Measurements from ENCODE around the gene STON1.
"Not testable (repeated sequence)": the region's sequence is repeated elsewhere in the genome, so short reads cannot be mapped to it uniquely, and the experiment has no call there.

The STON1 gene, protein sequence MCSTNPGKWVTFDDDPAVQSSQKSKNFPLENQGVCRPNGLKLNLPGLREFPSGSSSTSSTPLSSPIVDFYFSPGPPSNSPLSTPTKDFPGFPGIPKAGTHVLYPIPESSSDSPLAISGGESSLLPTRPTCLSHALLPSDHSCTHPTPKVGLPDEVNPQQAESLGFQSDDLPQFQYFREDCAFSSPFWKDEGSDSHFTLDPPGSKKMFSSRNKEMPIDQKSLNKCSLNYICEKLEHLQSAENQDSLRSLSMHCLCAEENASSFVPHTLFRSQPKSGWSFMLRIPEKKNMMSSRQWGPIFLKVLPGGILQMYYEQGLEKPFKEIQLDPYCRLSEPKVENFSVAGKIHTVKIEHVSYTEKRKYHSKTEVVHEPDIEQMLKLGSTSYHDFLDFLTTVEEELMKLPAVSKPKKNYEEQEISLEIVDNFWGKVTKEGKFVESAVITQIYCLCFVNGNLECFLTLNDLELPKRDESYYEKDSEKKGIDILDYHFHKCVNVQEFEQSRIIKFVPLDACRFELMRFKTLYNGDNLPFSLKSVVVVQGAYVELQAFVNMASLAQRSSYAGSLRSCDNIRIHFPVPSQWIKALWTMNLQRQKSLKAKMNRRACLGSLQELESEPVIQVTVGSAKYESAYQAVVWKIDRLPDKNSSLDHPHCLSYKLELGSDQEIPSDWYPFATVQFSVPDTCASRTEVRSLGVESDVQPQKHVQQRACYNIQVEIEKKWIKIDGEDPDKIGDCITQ

DNA sequence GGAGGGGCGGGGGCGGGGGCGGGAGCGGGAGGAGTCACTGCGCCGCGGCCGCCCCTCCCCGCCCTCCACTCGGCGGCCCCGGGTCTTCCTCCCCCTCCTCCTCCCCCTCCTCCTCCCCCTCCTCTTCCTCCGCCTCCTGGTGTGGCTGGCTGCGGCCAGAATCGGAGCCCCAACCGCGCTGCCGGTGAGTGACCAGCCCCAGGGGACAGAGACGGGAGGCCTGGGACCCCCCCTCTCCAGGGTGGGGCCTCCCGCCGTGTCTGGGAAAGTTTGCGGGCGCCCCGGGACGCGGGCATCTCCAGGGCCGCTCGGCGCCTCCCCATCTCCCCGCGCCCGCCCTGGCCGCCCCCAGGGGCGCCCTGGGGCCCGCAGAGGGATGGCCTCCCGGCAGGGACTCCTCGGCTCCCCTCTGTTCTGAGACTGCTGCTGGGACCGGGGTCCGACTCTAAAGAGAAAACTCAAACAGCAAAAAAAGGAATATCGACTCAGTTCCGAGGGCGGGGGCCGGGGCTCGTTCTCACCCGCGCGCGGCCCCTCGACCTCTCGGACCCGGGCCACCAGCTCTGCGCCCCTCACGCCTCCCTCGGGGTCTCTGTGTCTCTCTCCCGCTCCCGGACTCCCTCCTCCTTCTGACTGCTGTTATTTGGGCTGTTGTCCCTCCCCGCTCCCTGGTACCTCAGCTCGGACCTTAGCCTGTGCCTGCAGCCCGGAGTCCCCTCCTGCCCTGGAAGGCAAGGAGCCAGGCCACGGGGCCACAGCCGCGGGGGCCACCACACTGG is at the start of gene STON1:
Gene STON1, plus strand, starts transcription at position 122 of the 779 bp plus-strand sequence. CDS start 50,480 bp downstream, outside the sequence.
- peak in 1 of 4 experiments; percentile 31 for DNase-seq

DNA sequence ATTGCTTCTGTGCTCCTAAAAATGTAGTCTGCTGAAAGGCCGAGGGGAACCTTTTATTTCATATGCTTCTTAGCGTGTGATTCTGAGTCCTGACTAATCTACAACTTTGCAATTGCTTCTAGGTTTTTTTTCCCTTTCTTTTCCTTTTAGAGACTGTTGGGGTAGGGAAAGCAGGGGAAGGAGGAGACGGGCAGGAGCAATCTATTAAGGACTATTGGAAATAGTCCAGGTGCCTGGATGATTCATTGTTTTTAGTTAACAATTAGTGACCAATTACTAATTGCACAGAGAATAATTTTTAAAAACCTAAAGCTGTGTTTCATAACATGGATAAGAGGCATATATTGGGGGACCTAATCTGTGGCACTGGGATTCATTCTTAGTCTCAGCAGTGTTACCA is 49.4 kb upstream of the STON1 start:
- DNase-seq, result no peak

DNA sequence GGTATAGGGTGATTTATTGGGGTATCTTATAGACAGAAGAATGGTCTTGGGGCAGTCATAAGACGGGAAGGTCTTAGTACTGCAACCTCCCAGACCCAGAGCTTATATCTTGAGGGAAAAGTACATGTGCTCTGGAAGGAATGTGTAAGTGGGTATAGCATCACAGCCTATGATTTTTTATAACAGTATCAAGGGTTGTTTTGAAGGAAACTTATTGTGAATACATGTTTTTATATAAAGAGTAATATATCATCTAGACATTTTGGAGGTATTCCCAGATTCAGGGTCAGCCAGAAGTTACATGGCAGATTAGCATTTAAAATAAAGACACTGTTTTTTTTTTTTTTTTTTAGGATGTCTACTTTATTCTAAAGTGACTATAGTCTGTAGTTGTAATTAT is 47.6 kb upstream of the STON1 start:
- DNase-seq, result no peak

GRCh38 chr2:48482769-48483168 is 47.2 kb upstream of the STON1 start:
- no peak for DNase-seq

DNA sequence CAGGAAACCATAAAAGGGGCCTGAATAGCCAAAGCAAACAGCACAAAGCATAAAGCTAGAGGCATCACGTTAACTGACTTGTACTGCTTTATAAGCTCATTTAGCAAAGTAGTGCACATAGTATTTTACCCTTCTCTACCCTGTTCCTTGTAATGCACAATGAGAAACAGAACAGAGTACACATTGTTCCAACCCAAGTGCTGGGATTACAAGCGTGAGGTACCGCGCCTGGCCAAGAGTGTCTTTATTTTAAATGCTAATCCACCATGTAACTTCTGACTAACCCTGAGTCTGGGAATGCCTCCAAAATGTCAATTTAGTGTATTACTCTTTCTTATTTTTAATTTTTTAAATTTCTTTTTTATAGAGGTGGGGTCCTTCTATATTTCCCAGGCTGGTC is 46.4 kb upstream of the STON1 start:
- DNase-seq, result no peak

- no peak for DNase-seq
These were observed 46.0 kb upstream of the STON1 start for GRCh38 chr2:48483916-48484315.

DNA sequence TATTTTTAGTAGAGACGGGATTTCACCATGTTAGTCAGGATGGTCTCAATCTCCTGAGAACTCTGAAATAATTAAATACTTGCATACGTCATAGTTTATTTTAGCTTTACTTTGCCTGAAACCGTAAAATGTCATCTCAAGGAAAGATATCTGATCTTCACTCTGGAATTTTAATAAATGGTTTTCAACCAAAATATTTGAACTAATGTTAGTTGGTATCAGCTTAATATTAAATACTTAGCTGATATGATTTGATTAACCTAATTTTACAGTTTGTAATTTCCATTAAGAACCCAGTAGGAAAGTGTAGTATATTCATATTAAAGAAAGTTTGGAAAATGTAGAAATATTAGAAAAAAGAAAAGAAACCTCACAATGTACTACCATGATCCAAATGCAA is 41.4 kb upstream of the STON1 start:
- DNase-seq, result no peak

GRCh38 chr2:48496849-48497248 is 33.1 kb upstream of the STON1 start:
- no peak for DNase-seq

GRCh38 chr2:48504647-48505327 is 25.2 kb upstream of the STON1 start:
- no peak for DNase-seq

DNA sequence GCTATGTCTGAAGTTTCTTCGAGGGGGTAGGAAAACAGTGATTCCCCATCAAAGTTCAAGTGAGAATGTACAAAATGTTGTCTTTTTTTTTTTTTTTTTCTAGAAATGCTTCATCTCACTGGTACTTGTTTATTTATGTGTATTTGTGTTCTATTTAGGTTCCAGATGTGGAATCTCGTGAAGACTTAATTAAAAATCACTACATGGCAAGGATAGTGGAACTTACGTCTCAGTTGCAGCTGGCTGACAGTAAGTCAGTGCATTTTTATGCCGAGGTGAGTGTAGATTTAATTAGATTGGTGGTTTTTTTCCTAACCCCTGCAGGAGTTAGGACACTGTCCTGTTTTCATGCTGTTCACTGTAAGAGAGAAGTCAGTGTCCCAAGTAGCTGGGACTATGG is 22.8 kb upstream of the STON1 start:
- DNase-seq, result no peak

GRCh38 chr2:48508461-48509124 is 21.4 kb upstream of the STON1 start:
- DNase-seq, result no peak

GRCh38 chr2:48510329-48510728 is 19.6 kb upstream of the STON1 start:
- DNase-seq, result no peak

DNA sequence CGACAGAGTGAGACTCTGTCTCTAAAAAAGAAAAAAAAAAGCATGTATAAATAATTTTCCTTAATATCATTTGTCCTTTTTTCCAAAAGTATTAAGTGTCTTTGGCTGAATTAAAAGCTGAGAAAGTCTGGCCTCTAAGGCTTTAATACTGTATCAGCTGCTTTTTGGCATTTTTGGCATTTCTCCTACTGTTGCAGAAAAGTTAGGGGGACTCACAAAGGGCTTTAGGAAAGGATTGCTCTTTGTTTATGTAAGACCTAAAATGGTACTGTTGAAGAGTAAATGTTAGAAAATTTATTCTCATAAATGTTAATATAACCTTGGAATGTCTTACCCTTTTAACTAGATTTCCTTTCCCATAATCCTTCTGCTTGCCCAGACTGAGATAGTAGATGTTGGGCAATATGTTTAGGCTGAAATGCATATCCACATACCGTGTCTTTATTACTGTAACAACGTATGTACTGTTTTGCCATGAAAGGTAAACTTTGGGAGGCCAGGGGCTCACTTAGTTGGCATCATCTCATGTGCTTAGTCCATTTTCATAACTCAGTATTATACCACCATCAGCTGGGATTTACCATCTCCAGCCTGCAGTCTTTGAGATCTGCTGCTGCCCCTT is 18.0 kb upstream of the STON1 start:
- DNase-seq, result no peak

- no peak for DNase-seq
These were observed 17.4 kb upstream of the STON1 start for GRCh38 chr2:48512571-48512970.

DNA sequence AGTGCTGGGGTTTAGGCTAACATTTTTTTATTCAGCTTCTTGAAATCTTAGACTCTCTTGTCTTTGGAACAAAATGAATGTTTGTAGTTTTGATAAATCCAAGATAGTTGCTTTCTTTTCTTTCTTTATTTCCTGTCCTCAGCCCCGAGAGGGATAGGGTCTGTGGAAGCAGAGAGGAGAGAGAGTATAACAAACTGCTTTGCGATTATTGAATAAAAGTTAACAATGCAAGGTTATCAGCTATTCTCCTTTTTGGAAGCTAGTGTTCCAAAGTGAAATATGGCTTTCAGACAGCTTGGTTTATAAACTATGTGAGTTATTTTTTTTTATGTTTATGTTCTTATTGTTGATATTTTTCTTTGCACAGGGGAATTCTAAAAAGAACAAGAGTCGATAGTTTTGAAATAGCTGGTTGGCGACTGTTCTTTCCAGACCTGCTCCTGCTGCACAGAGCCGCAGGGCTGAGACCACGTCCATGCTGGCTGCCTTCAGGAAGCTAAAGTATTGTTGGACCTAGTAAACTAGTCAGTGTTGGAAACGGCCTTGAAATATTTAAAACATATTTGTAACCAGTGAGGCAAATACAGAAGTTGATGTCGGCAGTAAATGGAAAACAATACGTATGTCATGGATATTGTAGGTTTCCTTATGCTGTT is 15.5 kb upstream of the STON1 start:
- DNase-seq, result no peak

GRCh38 chr2:48515513-48515985 is 14.4 kb upstream of the STON1 start:
- no peak for DNase-seq

DNA sequence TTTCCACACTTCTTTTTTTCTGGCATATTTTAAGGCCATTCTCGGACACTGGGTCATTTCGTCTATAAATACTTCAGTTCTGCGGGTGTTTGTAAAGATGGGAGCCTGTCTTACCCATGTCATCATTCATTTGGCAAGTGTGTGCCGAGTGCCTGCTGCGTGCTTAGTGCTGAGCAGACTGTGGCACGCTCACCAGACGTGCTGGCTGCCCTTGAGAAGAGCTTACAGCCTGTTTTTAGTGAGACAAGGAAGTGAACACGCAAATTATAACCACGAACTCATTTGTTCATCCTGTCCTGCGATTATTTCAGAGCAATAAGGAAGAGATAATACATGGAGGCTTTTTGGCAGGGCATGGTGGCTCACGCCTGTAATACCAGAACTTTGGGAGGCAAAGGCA is 10.4 kb upstream of the STON1 start:
- DNase-seq, result no peak

DNA sequence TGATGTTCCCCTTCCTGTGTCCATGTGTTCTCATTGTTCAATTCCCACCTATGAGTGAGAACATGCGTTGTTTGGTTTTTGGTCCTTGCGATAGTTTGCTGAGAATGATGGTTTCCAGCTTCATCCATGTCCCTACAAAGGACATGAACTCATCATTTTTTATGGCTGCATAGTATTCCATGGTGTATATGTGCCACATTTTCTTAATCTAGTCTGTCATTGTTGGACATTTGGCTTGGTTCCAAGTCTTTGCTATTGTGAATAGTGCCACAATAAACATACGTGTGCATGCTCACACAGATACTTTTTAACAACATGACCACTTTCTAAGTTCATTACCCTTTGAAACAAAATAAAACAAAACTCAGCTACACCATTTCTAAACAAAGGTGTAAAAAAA is 5.2 kb upstream of the STON1 start:
- DNase-seq, result not testable (repeated sequence)

DNA sequence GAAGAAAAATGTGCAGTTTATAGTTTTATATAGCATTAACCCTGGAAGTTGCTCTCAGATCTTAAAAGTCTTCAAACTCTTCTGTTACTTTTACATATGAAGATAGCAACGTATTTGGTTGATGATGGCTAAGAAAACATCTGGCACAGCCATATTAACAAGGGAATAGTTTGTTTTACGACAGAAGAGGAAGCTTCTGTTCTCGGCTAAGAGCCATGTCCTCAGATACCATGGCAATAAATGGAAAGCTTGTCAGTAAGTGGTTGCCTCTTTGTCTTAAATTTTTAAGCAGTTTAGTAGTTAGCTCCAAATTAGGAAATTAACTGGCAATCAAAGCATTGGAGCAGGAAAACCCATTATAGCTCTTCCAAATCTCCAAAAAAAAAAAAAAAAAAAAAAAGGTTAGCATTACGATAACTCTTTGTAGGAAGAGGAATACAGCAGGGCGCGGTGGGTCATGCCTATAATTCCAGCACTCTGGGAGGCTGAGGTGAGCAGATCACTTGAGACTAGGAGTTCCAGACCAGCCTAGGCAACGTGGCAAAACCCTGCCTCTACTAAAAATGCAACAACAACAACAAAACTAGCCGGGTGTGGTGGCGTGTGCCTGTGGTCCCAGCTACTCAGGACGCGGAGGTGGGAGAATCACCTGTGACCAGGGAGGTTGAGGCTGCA is 4.5 kb upstream of the STON1 start:
- no peak for DNase-seq

DNA sequence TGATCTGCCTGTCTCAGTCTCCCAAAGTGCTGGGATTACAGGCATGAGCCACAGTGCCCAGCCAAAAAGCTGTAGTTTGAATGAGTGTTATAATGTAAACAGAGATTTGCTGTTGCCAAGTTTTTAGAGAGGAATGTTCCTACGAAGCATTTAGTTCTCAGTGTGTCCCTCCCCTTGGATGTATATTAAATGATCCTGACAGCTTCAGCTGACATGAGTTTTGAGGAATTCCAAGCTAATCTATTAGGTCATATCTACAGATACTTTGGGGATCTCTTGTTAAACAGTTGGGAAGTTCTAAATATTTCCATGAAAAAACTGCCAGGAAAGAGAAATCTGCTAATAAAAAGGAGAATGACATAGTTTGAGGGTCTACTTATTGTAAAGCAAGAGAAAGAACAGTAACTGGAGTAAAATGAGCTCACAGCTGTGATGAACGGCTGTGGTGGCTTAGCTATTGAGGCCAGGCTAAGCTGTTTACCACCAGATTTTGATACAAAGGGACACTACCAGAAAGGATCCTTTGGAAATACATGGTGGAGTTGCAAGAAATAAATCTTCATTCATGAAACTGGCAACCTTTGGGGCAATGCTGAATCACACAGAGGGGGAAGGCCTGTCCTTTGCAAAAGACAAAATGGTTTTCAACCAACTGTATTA is 2.6 kb upstream of the STON1 start:
- no peak for DNase-seq
